Measurements from ENCODE around the gene THADA. TPM values are rescaled to one million over a fixed set of nuclear protein-coding genes. Genes with fewer than 3 reads are reported as not detected.

The THADA gene
- total RNA-seq, 1 experiment from 2014 or later = 20.1 TPM

GRCh38 chr2:43188561-43189386, 407.1 kb downstream of the THADA start:
- Mint-ChIP-seq H3K4me3 (no peak overlapping the region), H3K27ac (peak overlapping the region in 1 of 3 experiments; percentile 68; a peak in 1 of 7 replicates), H3K27me3 (ENCODE audit: low read depth) (no peaks in the 10 kb centered on the region), H3K9me3 (no peaks in the 10 kb centered on the region), H3K4me1 (peaks cover 46 to 48% of the 10 kb centered on the region in 2 experiments), H3K36me3 (ENCODE audit: insufficient read depth in 1 of 3, low read depth in 3 of 3) (no peaks in the 10 kb centered on the region)
- no peak overlapping the region for H2BK120ac ChIP-seq (ENCODE audit: low read depth, low read length, poor library complexity, severe bottlenecking)
- H2BK20ac ChIP-seq (ENCODE audit: low read depth, low read length, poor library complexity, severe bottlenecking) = no peak overlapping the region
- DNase-seq = no peak
- H3K4me1 ChIP-seq (ENCODE audit: insufficient read depth, low read length) = peaks cover 11% of the 10 kb centered on the region
- H3T11ph ChIP-seq (ENCODE audit: low read length) = no peak overlapping the region
- no peak overlapping the region for H3K27ac ChIP-seq (ENCODE audit: insufficient read length, low read depth, low read length)
- WGBS (ENCODE audit: extremely low coverage, insufficient read length, low lambda C conversion rate) = no CpG with 5 or more reads among the region's 16 CpGs
- H4K91ac ChIP-seq (ENCODE audit: insufficient read length, low read depth, low read length) = no peak overlapping the region
- TF ChIP-seq CTCF (conservative IDR thresholded peaks at IDR 0.05) = no peak
- no peaks in the 10 kb centered on the region for H3K27me3 ChIP-seq (ENCODE audit: insufficient read depth, low read length)
- H3K23me2 ChIP-seq (ENCODE audit: insufficient read length, low read depth, low read length, poor library complexity, severe bottlenecking) = no peaks in the 10 kb centered on the region
- no peak overlapping the region for H3K56ac ChIP-seq (ENCODE audit: insufficient read length, low read depth, low read length)
- H3K18ac ChIP-seq (ENCODE audit: insufficient read length, low read depth, low read length) = no peak overlapping the region
- H4K5ac ChIP-seq (ENCODE audit: insufficient read length, low read depth, low read length) = no peak overlapping the region
- no peaks in the 10 kb centered on the region for H3K9me3 ChIP-seq (ENCODE audit: control insufficient read depth, low read depth, low read length)
- no peak overlapping the region for H3K4ac ChIP-seq (ENCODE audit: low read depth, low read length)
- no peak overlapping the region for H2AFZ ChIP-seq (ENCODE audit: low read length)
- H2BK5ac ChIP-seq (ENCODE audit: insufficient read length, low read length) = no peak overlapping the region
- no peaks in the 10 kb centered on the region for H3K79me2 ChIP-seq (ENCODE audit: insufficient read depth, low read length)
- H4K20me1 ChIP-seq (ENCODE audit: control insufficient read depth, insufficient read depth, insufficient read length) = no peaks in the 10 kb centered on the region
- no peak overlapping the region; the same call in 1 of the 2 replicates for H3K14ac ChIP-seq (ENCODE audit: insufficient read depth, low read length)
- H3K9ac ChIP-seq (ENCODE audit: extremely low read depth, insufficient read length, low read length) = no peak overlapping the region
- no peaks in the 10 kb centered on the region for H3K79me1 ChIP-seq (ENCODE audit: insufficient read depth, low read depth, low read length, poor library complexity, severe bottlenecking)
- no peak overlapping the region for H2AK5ac ChIP-seq (ENCODE audit: insufficient read length, low read length)
- H4K8ac ChIP-seq (replicated peaks; ENCODE audit: insufficient read length, low read depth, low read length) = no peak overlapping the region
- no peak overlapping the region for H3K23ac ChIP-seq (ENCODE audit: insufficient read length, low read depth, low read length)
- H2BK15ac ChIP-seq (ENCODE audit: low read depth, low read length) = no peak overlapping the region
- no peak overlapping the region for H3K4me2 ChIP-seq (ENCODE audit: insufficient read depth, insufficient read length, low read length)
- no peak overlapping the region for H2BK12ac ChIP-seq (ENCODE audit: insufficient read length, low read depth, low read length)

All from H9 (cell line).